Activated T-helper 17 cell treated with anti-CD3 and anti-CD28 coated beads, Interleukin-2, amount 50 U/mL, for 72 hours (primary cell): ENCODE measurements around the gene NEBL. TPM values are rescaled to one million over a fixed set of nuclear protein-coding genes. Genes with fewer than 3 reads are reported as not detected.

Source experiments
- ATAC-seq: fragments of 150-1000 bp; cut with Tn5 transposase; replicated peaks from 2 replicates; pipeline ENCODE4 v1.10.0; 2021; ENCODE audit warnings: mild to moderate bottlenecking, moderate library complexity
- H3K27ac Mint-ChIP-seq: one replicate; pipeline ENCODE4 v1.8.0; 2022; ENCODE audit warnings: mixed read lengths
- H3K27me3 Mint-ChIP-seq: one replicate; pipeline ENCODE4 v1.8.0; 2022; ENCODE audit warnings: mixed read lengths
- H3K36me3 Mint-ChIP-seq: one replicate; pipeline ENCODE4 v1.8.0; 2022; ENCODE audit warnings: low read depth, mild to moderate bottlenecking, mixed read lengths
- H3K4me1 Mint-ChIP-seq: one replicate; pipeline ENCODE4 v1.8.0; 2022; ENCODE audit warnings: mixed read lengths
- H3K4me3 Mint-ChIP-seq: one replicate; pipeline ENCODE4 v1.8.0; 2022; ENCODE audit warnings: mild to moderate bottlenecking, mixed read lengths
- H3K9me3 Mint-ChIP-seq: one replicate; pipeline ENCODE4 v1.8.0; 2022; ENCODE audit warnings: mixed read lengths
- total RNA-seq, 2 donors: library from RNA; stranded (reverse); gene quantifications; one replicate each; pipeline ENCODE4 v1.2.3, GENCODE V29; 2022

Gene NEBL
- total RNA-seq, 2 donors from 2014 or later: not detected

- no peak for ATAC-seq
- H3K27ac Mint-ChIP-seq: no peak overlapping the region
- no peak overlapping the region for H3K4me3 Mint-ChIP-seq
These were observed 7.1 kb downstream of the NEBL start for GRCh38 chr10:20890009-20890408.

DNA sequence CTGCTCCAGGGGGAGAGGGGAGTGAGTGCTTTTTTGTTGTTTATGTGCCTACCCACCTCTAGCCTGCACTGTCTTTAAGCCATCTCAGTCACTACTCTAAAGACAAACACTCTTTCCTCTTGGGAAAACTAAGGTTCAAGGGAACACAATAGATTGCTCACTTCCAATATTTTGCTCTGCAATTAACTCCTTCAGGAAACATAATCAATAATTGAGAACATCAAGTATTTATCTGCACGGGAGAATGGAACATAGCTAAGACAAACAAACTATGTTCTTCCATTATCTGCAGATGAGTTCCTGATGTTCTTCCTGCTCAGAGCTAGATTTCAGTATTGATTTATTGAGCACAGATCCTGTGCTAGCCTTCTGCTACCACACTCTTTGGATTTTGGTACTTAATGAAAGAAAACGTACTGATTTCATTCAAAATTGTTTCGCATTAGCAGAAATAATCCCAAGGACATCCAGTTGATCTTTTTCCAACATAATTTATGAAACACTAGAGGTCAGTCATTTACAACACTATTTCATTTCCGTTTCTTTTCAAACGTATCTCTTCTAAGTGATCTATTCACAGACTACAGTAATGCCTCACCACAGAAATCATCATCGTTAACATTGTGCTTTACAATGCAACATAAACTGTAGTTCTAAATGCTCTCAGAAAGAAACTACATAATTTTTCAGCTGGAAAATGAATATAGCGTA, 8.3 kb downstream of the NEBL start:
- no peaks in the 10 kb centered on the region for H3K4me1 Mint-ChIP-seq
- H3K4me3 Mint-ChIP-seq: no peak overlapping the region
- ATAC-seq: no peak
- H3K36me3 Mint-ChIP-seq: no peaks in the 10 kb centered on the region
- no peaks in the 10 kb centered on the region for H3K27me3 Mint-ChIP-seq
- peaks cover 4% of the 10 kb centered on the region for H3K9me3 Mint-ChIP-seq
- H3K27ac Mint-ChIP-seq: no peak overlapping the region

More at GRCh38 chr10:20890009-20890408, 7.1 kb downstream of the NEBL start:
- H3K4me1 Mint-ChIP-seq: no peaks in the 10 kb centered on the region
- no peaks in the 10 kb centered on the region for H3K36me3 Mint-ChIP-seq
- no peaks in the 10 kb centered on the region for H3K27me3 Mint-ChIP-seq
- peaks cover 4% of the 10 kb centered on the region for H3K9me3 Mint-ChIP-seq

- peaks cover 4% of the 10 kb centered on the region for H3K9me3 Mint-ChIP-seq
- no peak overlapping the region for H3K4me3 Mint-ChIP-seq
- H3K36me3 Mint-ChIP-seq: no peaks in the 10 kb centered on the region
- no peaks in the 10 kb centered on the region for H3K4me1 Mint-ChIP-seq
- H3K27me3 Mint-ChIP-seq: no peaks in the 10 kb centered on the region
- no peak overlapping the region for H3K27ac Mint-ChIP-seq
- no peak for ATAC-seq
These were observed 9.2 kb downstream of the NEBL start for GRCh38 chr10:20887706-20888555.

GRCh38 chr10:20885678-20886077, 11.4 kb downstream of the NEBL start:
- H3K27me3 Mint-ChIP-seq: no peaks in the 10 kb centered on the region
- no peak overlapping the region for H3K4me3 Mint-ChIP-seq
- H3K27ac Mint-ChIP-seq: no peak overlapping the region
- H3K4me1 Mint-ChIP-seq: no peaks in the 10 kb centered on the region
- no peaks in the 10 kb centered on the region for H3K9me3 Mint-ChIP-seq
- no peaks in the 10 kb centered on the region for H3K36me3 Mint-ChIP-seq
- no peak for ATAC-seq

DNA sequence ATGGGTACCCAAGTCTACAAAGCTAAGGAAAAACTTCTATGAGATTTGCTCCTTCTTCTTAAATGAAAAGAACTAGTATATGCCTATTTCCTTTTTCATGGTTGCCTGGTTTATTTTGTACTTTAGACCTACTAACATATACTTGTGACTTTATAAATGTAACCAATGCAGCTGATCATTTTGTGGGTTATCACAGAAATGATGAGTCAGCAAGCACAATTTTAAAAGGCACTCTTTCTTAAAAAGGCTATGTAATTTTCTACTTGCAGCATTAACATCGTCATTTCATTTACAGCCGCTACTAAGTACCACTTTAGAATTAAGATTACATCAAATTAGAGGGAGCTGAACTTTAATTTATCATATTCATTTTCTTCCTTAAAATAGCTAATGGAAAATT, 13.6 kb downstream of the NEBL start:
- H3K36me3 Mint-ChIP-seq: no peaks in the 10 kb centered on the region
- H3K4me3 Mint-ChIP-seq: no peak overlapping the region
- no peak for ATAC-seq
- H3K9me3 Mint-ChIP-seq: no peaks in the 10 kb centered on the region
- no peaks in the 10 kb centered on the region for H3K27me3 Mint-ChIP-seq
- H3K4me1 Mint-ChIP-seq: no peaks in the 10 kb centered on the region
- no peak overlapping the region for H3K27ac Mint-ChIP-seq

- Mint-ChIP-seq H3K27ac (no peak overlapping the region), H3K4me3 (no peak overlapping the region), H3K9me3 (no peaks in the 10 kb centered on the region), H3K4me1 (no peaks in the 10 kb centered on the region), H3K36me3 (no peaks in the 10 kb centered on the region), H3K27me3 (no peaks in the 10 kb centered on the region)
- no peak for ATAC-seq
These were observed 15.0 kb downstream of the NEBL start for GRCh38 chr10:20882091-20882490.

- H3K36me3 Mint-ChIP-seq: no peaks in the 10 kb centered on the region
- no peak overlapping the region for H3K27ac Mint-ChIP-seq
- ATAC-seq: no peak
- no peaks in the 10 kb centered on the region for H3K4me1 Mint-ChIP-seq
- H3K4me3 Mint-ChIP-seq: no peak overlapping the region
- no peaks in the 10 kb centered on the region for H3K27me3 Mint-ChIP-seq
- no peaks in the 10 kb centered on the region for H3K9me3 Mint-ChIP-seq
These were observed 18.0 kb downstream of the NEBL start for GRCh38 chr10:20879136-20879535.

GRCh38 chr10:20877986-20878983, 18.8 kb downstream of the NEBL start:
- Mint-ChIP-seq H3K27me3 (no peaks in the 10 kb centered on the region), H3K4me3 (no peak overlapping the region), H3K9me3 (no peaks in the 10 kb centered on the region), H3K36me3 (no peaks in the 10 kb centered on the region), H3K4me1 (no peaks in the 10 kb centered on the region), H3K27ac (no peak overlapping the region)
- ATAC-seq: no peak

DNA sequence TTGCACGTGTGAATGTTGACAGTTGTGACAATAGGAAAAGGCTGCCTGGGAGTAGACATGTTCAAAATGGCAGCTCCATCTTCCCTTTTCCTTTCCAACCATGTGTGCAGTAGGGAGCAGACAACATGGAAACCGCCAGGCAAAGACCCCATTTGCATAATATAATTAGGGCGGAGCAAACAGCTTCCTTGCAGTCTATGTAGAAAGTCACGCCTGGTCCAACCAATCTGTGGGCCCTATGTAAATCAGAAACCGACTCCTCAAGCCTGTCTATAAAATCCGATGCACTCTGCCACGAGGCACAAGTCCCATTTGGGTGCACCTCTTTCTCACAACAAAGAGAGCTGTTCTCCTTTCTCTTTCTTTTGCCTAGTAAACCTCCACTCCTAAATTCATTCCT, 19.6 kb downstream of the NEBL start:
- H3K9me3 Mint-ChIP-seq: no peaks in the 10 kb centered on the region
- no peaks in the 10 kb centered on the region for H3K27me3 Mint-ChIP-seq
- no peaks in the 10 kb centered on the region for H3K4me1 Mint-ChIP-seq
- no peaks in the 10 kb centered on the region for H3K36me3 Mint-ChIP-seq
- no peak overlapping the region for H3K4me3 Mint-ChIP-seq
- ATAC-seq: no peak
- no peak overlapping the region for H3K27ac Mint-ChIP-seq

DNA sequence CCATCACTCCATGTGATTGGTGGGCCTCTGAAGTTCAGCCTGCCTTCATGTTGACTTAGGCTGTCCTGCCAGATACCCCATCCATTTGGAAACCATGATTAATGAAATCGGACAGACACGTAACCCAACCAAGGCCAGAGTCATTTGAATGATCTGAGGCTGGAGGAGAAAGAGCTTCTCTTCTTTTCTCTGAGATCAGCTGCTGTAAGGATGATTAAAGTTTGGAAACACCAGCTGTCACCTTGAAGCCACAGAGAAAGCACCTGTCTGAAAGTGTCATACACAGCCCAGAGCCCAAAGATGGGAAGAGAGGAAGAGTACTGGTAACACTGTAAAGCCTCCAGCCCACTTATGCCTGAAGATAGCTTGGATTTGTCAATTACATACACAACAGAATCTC, 22.9 kb downstream of the NEBL start:
- H3K9me3 Mint-ChIP-seq: no peaks in the 10 kb centered on the region
- no peaks in the 10 kb centered on the region for H3K27me3 Mint-ChIP-seq
- H3K4me3 Mint-ChIP-seq: no peak overlapping the region
- H3K4me1 Mint-ChIP-seq: no peaks in the 10 kb centered on the region
- no peak overlapping the region for H3K27ac Mint-ChIP-seq
- ATAC-seq: no peak
- H3K36me3 Mint-ChIP-seq: no peaks in the 10 kb centered on the region

- Mint-ChIP-seq H3K4me3 (no peak overlapping the region), H3K36me3 (no peaks in the 10 kb centered on the region), H3K4me1 (no peaks in the 10 kb centered on the region)
These were observed 25.1 kb downstream of the NEBL start for GRCh38 chr10:20871970-20872369.

GRCh38 chr10:20870834-20871233, 26.3 kb downstream of the NEBL start:
- no peaks in the 10 kb centered on the region for H3K4me1 Mint-ChIP-seq
- no peak overlapping the region for H3K27ac Mint-ChIP-seq
- H3K27me3 Mint-ChIP-seq: no peaks in the 10 kb centered on the region
- ATAC-seq: no peak
- H3K36me3 Mint-ChIP-seq: no peaks in the 10 kb centered on the region
- no peaks in the 10 kb centered on the region for H3K9me3 Mint-ChIP-seq
- H3K4me3 Mint-ChIP-seq: no peak overlapping the region

More at GRCh38 chr10:20871970-20872369, 25.1 kb downstream of the NEBL start:
- ATAC-seq: no peak
- Mint-ChIP-seq H3K27me3 (no peaks in the 10 kb centered on the region), H3K9me3 (no peaks in the 10 kb centered on the region), H3K27ac (no peak overlapping the region)

GRCh38 chr10:20863008-20863407, 34.1 kb downstream of the NEBL start:
- H3K36me3 Mint-ChIP-seq: no peaks in the 10 kb centered on the region
- H3K27me3 Mint-ChIP-seq: peaks cover 3% of the 10 kb centered on the region
- H3K9me3 Mint-ChIP-seq: no peaks in the 10 kb centered on the region
- H3K4me1 Mint-ChIP-seq: no peaks in the 10 kb centered on the region
- H3K27ac Mint-ChIP-seq: no peak overlapping the region
- H3K4me3 Mint-ChIP-seq: no peak overlapping the region
- no peak for ATAC-seq
